Type B pancreatic cell (in vitro differentiated cells): ENCODE results near the gene RNF25. TPM values are rescaled to one million over a fixed set of nuclear protein-coding genes. Genes with fewer than 3 reads are reported as not detected.

Experiments used
- DNase-seq: peaks from one replicate; pipeline ENCODE4 v3.0.0; 2021; ENCODE audit warnings: mixed read lengths; ENCODE audit not compliant: unreplicated experiment; ENCODE audit errors: extremely low spot score
- H3K27ac Mint-ChIP-seq: 2 replicates; pipeline ENCODE4 v1.8.0; 2021; ENCODE audit warnings: mild to moderate bottlenecking, mixed read lengths
- H3K27me3 Mint-ChIP-seq: 2 replicates; pipeline ENCODE4 v1.8.0; 2021; ENCODE audit warnings: mixed read lengths
- H3K36me3 Mint-ChIP-seq: 2 replicates; pipeline ENCODE4 v1.8.0; 2021; ENCODE audit warnings: mixed read lengths
- H3K4me1 Mint-ChIP-seq: one replicate; pipeline ENCODE4 v1.8.0; 2021; ENCODE audit warnings: mixed read lengths; ENCODE audit not compliant: unreplicated experiment
- H3K4me3 Mint-ChIP-seq: 2 replicates; pipeline ENCODE4 v1.8.0; 2021; ENCODE audit warnings: mild to moderate bottlenecking, mixed read lengths
- H3K9me3 Mint-ChIP-seq: 2 replicates; pipeline ENCODE4 v1.8.0; 2021; ENCODE audit warnings: mixed read lengths
- total RNA-seq: library from RNA; stranded (reverse); gene quantifications from 2 replicates; pipeline ENCODE4 v1.2.1, GENCODE V29; 2021; ENCODE audit warnings: low replicate concordance
- TF ChIP-seq, protein P1 (sequence below): fragments of 200-600 bp; sonication (generic); conservative IDR thresholded peaks from 2 replicates; pipeline ENCODE4 v1.5.0; 2021; ENCODE audit warnings: antibody characterized with exemption, mild to moderate bottlenecking

Gene RNF25
- total RNA-seq, 1 donor from 2014 or later, result 30.5 TPM

DNA sequence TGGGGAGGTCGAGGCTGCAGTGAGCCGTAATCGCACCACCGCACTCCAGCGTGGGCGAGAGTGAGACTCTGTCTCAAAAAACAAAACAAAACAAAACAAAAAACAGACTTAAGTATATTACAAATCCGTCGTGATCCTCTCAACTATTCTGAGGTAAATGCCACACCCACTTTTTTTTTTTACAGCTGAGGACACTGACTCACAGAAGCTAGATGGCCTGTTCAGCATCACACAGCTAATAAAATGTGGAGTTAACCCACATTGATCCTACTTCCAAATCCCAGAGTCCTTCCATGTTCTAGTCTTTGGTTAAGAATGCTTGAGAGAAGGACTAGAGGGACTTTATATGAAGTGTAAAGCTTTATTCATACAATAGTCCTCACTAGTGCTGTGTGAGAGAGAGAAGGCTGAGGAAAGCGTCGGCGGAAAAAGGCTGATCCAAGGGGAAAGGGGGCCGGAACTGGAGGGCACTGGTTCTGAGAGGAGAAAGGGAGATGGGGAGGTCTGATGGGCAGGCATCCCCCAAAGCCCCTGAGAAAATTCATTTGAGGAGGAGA, 627 bp downstream of the RNF25 start:
- peaks cover 21% of the 10 kb centered on the region for H3K4me1 Mint-ChIP-seq
- TF ChIP-seq, protein P1, sequence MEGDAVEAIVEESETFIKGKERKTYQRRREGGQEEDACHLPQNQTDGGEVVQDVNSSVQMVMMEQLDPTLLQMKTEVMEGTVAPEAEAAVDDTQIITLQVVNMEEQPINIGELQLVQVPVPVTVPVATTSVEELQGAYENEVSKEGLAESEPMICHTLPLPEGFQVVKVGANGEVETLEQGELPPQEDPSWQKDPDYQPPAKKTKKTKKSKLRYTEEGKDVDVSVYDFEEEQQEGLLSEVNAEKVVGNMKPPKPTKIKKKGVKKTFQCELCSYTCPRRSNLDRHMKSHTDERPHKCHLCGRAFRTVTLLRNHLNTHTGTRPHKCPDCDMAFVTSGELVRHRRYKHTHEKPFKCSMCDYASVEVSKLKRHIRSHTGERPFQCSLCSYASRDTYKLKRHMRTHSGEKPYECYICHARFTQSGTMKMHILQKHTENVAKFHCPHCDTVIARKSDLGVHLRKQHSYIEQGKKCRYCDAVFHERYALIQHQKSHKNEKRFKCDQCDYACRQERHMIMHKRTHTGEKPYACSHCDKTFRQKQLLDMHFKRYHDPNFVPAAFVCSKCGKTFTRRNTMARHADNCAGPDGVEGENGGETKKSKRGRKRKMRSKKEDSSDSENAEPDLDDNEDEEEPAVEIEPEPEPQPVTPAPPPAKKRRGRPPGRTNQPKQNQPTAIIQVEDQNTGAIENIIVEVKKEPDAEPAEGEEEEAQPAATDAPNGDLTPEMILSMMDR, result no peak
- peaks cover 4% of the 10 kb centered on the region for H3K36me3 Mint-ChIP-seq
- H3K9me3 Mint-ChIP-seq, result no peaks in the 10 kb centered on the region
- no peaks in the 10 kb centered on the region for H3K27me3 Mint-ChIP-seq
- H3K27ac Mint-ChIP-seq, result peak overlapping the region; percentile 97
- H3K4me3 Mint-ChIP-seq, result peak overlapping the region; percentile 99
- no peak for DNase-seq

DNA sequence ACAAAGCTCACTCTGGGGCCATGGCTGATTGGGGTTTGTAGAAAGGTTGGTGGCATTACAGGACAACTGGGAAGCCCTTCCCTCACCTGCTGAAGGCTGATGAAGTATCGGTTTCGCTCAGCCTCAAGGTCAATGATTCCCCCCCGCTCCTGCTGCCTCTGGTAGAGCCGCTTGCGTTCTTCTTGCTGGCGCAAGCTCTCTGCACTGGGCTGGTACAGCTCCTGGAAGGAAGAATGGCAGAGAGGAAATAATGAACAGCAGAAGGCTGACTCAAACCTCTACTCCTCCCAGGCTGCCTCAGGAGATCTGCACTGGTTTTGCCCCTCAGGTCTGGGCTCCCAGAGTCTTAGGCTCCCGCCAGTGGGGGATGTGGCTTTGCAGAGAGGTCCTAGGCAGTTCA, 7.1 kb downstream of the RNF25 start:
- H3K36me3 Mint-ChIP-seq, result peaks cover 8% of the 10 kb centered on the region
- no peak overlapping the region for H3K27ac Mint-ChIP-seq
- H3K4me1 Mint-ChIP-seq, result peaks cover 8% of the 10 kb centered on the region
- no peaks in the 10 kb centered on the region for H3K27me3 Mint-ChIP-seq
- H3K9me3 Mint-ChIP-seq, result no peaks in the 10 kb centered on the region
- TF ChIP-seq, protein P1, result no peak
- H3K4me3 Mint-ChIP-seq, result no peak overlapping the region
- DNase-seq, result no peak

DNA sequence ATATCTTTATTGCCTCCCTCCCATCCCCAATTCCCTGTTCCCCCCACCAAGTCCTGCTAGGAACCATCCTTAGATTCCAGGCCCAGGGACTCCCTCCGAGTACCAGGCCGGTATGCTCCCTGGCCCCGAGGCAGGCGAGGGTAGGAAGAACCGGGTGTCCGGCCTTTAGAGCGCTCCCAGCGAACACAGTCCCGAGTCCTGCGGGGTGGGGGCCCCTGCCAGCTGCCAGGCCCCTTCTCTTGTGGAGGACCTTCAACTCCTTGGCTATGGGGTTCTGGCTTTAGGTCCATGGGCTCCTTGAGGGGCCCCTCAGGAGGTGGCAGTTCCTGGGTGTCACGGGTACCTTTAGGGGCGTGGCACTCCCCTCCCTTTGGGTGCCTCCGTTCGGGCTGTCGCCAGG, 7.9 kb downstream of the RNF25 start:
- Mint-ChIP-seq H3K4me3 (no peak overlapping the region), H3K27me3 (no peaks in the 10 kb centered on the region), H3K27ac (no peak overlapping the region), H3K4me1 (peaks cover 12% of the 10 kb centered on the region), H3K9me3 (no peaks in the 10 kb centered on the region), H3K36me3 (peaks cover 8% of the 10 kb centered on the region)
- no peak for DNase-seq
- TF ChIP-seq, protein P1, result no peak

DNA sequence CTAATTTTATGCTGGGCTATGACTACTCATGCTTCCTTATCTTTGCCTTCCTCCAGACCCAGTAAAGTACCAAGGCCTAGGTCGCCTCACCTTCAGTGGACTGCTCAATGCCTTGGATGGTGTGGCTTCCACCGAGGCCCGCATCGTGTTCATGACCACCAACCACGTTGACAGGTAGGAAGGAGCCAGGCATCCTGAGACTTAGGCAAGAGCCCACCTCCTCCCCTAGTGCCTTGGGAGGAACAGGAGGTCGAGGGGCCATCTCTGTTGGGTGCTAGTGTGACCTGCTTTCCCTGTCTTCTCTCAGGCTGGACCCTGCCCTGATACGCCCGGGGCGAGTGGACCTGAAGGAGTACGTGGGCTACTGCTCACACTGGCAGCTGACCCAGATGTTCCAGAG, 9.0 kb downstream of the RNF25 start:
- TF ChIP-seq, protein P1, result no peak
- H3K27me3 Mint-ChIP-seq, result no peaks in the 10 kb centered on the region
- H3K4me3 Mint-ChIP-seq, result no peak overlapping the region
- no peak for DNase-seq
- peaks cover 11% of the 10 kb centered on the region for H3K36me3 Mint-ChIP-seq
- peaks cover 18% of the 10 kb centered on the region for H3K4me1 Mint-ChIP-seq
- H3K9me3 Mint-ChIP-seq, result no peaks in the 10 kb centered on the region
- H3K27ac Mint-ChIP-seq, result no peak overlapping the region

DNA sequence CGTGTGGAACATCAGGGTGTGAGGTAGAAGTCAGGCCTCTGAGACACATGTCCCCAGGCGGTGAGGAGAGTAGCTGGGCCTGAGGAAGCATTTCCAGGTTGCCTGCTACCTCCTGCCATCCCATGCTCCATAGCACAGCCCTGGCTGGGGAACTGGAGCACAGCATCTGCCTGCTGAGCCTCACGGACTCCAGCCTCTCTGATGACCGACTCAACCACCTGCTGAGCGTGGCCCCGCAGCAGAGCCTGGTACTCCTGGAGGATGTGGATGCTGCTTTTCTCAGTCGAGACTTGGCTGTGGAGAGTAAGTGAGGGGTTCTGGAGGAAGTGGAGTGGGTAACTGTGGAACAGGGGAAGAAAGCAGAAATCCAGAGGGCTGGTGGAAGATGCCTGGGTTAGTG, 9.4 kb downstream of the RNF25 start:
- no peak overlapping the region for H3K27ac Mint-ChIP-seq
- H3K4me1 Mint-ChIP-seq, result peaks cover 18% of the 10 kb centered on the region
- TF ChIP-seq, protein P1, result no peak
- no peaks in the 10 kb centered on the region for H3K27me3 Mint-ChIP-seq
- H3K9me3 Mint-ChIP-seq, result no peaks in the 10 kb centered on the region
- DNase-seq, result no peak
- no peak overlapping the region for H3K4me3 Mint-ChIP-seq
- H3K36me3 Mint-ChIP-seq, result peaks cover 14% of the 10 kb centered on the region

DNA sequence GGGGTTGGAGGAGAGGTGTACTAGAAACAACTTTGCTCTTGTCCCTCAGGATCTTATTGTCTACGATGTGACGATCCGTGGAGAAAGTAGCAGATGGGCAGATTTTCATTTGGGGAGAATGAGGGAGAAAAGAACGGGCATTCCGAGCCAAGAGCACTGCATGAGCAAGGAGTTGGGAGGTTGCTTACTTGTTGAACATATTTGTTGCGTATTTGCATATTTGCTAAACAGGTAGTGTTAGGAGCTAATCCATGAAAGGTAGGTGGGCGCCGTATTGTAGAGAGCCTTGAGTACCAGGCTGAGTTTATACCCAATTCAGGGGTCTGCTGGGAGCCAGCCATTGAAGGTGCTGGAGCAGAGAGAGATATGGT, 11.8 kb downstream of the RNF25 start:
- H3K36me3 Mint-ChIP-seq, result peaks cover 18% of the 10 kb centered on the region
- H3K4me1 Mint-ChIP-seq, result peaks cover 18% of the 10 kb centered on the region
- TF ChIP-seq, protein P1, result no peak
- DNase-seq, result no peak
- H3K4me3 Mint-ChIP-seq, result peak overlapping the region; percentile 100
- H3K9me3 Mint-ChIP-seq, result no peaks in the 10 kb centered on the region
- peak overlapping the region; percentile 94 for H3K27ac Mint-ChIP-seq
- H3K27me3 Mint-ChIP-seq, result no peaks in the 10 kb centered on the region
